ENCODE measurements around the gene SLIT3.

SLIT3 gene

GRCh38 chr5:168893283-168893682 lies 407.7 kb downstream of the SLIT3 start:
- DNase-seq (ENCODE audit: low read depth), result no peak
- no peak overlapping the region for H3K4me3 ChIP-seq (ENCODE audit: low read depth, low read length)
- no peak for TF ChIP-seq MYC (IDR thresholded peaks at IDR 0.05; ENCODE audit: low read depth, low read length)
- no peak for TF ChIP-seq POLR2A (IDR thresholded peaks at IDR 0.05; ENCODE audit: extremely low read depth, insufficient read length)
- no peak for TF ChIP-seq CTCF (IDR thresholded peaks at IDR 0.05; ENCODE audit: low read depth, low read length)
- TF ChIP-seq, protein P1, sequence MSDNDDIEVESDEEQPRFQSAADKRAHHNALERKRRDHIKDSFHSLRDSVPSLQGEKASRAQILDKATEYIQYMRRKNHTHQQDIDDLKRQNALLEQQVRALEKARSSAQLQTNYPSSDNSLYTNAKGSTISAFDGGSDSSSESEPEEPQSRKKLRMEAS (IDR thresholded peaks at IDR 0.05; ENCODE audit: low read depth, low read length), result no peak

- H3K4me3 ChIP-seq (ENCODE audit: low read depth, low read length), result no peak overlapping the region
- TF ChIP-seq MYC (IDR thresholded peaks at IDR 0.05; ENCODE audit: low read depth, low read length) (no peak), CTCF (IDR thresholded peaks at IDR 0.05; ENCODE audit: low read depth, low read length) (no peak), POLR2A (IDR thresholded peaks at IDR 0.05; ENCODE audit: extremely low read depth, insufficient read length) (no peak)
- TF ChIP-seq, protein P1 (IDR thresholded peaks at IDR 0.05; ENCODE audit: low read depth, low read length), result no peak
- DNase-seq (ENCODE audit: low read depth), result no peak
These were observed 408.2 kb downstream of the SLIT3 start for GRCh38 chr5:168892618-168893186.

GRCh38 chr5:168890816-168891812 lies 409.8 kb downstream of the SLIT3 start:
- TF ChIP-seq POLR2A (IDR thresholded peaks at IDR 0.05; ENCODE audit: extremely low read depth, insufficient read length), result no peak
- TF ChIP-seq CTCF (IDR thresholded peaks at IDR 0.05; ENCODE audit: low read depth, low read length), result no peak
- TF ChIP-seq, protein P1 (IDR thresholded peaks at IDR 0.05; ENCODE audit: low read depth, low read length), result no peak
- no peak for TF ChIP-seq MYC (IDR thresholded peaks at IDR 0.05; ENCODE audit: low read depth, low read length)
- no peak overlapping the region for H3K4me3 ChIP-seq (ENCODE audit: low read depth, low read length)
- no peak for DNase-seq (ENCODE audit: low read depth)

DNA sequence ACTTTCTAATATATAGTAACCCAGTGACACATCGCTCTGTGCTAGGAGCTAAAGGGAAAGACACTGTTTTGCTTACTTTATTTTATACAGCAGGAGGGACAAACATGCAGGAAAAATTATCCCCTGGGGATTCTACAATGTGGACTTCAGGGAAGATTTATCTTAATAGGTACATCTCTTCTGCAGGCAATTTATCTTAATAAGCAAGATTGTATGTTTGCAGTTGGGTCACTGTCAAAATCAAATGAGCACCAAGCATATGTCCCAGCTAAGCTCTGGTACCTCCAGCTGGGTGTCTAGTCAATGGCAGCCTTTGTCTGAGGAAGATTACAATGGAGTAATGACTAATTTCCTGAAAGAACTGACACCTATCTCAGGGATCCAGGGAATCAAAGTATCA lies 411.9 kb downstream of the SLIT3 start:
- no peak for DNase-seq (ENCODE audit: low read depth)
- no peak overlapping the region for H3K4me3 ChIP-seq (ENCODE audit: low read depth, low read length)
- TF ChIP-seq MYC (IDR thresholded peaks at IDR 0.05; ENCODE audit: low read depth, low read length), result no peak
- no peak for TF ChIP-seq CTCF (IDR thresholded peaks at IDR 0.05; ENCODE audit: low read depth, low read length)
- TF ChIP-seq, protein P1 (IDR thresholded peaks at IDR 0.05; ENCODE audit: low read depth, low read length), result no peak
- no peak for TF ChIP-seq POLR2A (IDR thresholded peaks at IDR 0.05; ENCODE audit: extremely low read depth, insufficient read length)

DNA sequence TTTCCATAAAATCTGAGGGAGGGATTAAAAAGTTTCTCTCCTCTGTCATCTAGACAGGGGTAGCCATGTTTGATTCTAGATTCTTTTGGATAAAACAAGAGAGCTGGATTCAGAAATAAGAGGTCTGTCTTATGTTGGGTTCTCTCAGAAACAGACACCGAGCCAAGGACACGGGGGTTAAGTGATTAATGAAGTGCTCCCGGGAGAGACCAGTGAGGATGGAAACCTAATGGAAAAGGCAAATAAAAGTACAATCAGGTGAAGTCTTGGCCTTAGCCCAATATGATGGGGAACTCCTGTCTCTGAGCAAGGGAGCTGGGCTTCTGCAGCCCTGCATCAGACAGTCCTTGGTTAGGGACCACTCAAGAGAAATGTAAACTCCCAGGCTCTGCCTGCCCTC lies 413.0 kb downstream of the SLIT3 start:
- no peak for DNase-seq (ENCODE audit: low read depth)
- H3K4me3 ChIP-seq (ENCODE audit: low read depth, low read length), result no peak overlapping the region
- TF ChIP-seq CTCF (IDR thresholded peaks at IDR 0.05; ENCODE audit: low read depth, low read length) (no peak), POLR2A (IDR thresholded peaks at IDR 0.05; ENCODE audit: extremely low read depth, insufficient read length) (no peak), MYC (IDR thresholded peaks at IDR 0.05; ENCODE audit: low read depth, low read length) (no peak)
- TF ChIP-seq, protein P1 (IDR thresholded peaks at IDR 0.05; ENCODE audit: low read depth, low read length), result no peak

All from NB4 (cell line).